HepG2 (cell line): Measurements from ENCODE around the gene SUSD4.

Experiments used
- NFIC ChIP-seq: IDR thresholded peaks from 2 replicates; pipeline ENCODE4 v1.6.1; 2012; ENCODE audit warnings: mild to moderate bottlenecking, low read length, inconsistent platforms
- POLR2A ChIP-seq, 2 experiments: IDR thresholded peaks; 2 replicates each; pipeline ENCODE4 v1.6.1; 2011; ENCODE audit warnings: low read depth in 2 of 2, low read length in 2 of 2, mild to moderate bottlenecking in 1 of 2, moderate library complexity in 1 of 2; ENCODE audit not compliant: insufficient read depth in 1 of 2
- ZFX ChIP-seq: sonication (generic); formaldehyde crosslinking; IDR thresholded peaks from 2 replicates; pipeline ENCODE4 v1.4.0; 2020; ENCODE audit warnings: mild to moderate bottlenecking, low read depth, missing genetic modification reagents, moderate library complexity
- TF ChIP-seq, protein P1 (sequence below): sonication (generic); formaldehyde crosslinking; IDR thresholded peaks from 2 replicates; pipeline ENCODE4 v1.4.0; 2020; ENCODE audit warnings: missing genetic modification reagents

DNA sequence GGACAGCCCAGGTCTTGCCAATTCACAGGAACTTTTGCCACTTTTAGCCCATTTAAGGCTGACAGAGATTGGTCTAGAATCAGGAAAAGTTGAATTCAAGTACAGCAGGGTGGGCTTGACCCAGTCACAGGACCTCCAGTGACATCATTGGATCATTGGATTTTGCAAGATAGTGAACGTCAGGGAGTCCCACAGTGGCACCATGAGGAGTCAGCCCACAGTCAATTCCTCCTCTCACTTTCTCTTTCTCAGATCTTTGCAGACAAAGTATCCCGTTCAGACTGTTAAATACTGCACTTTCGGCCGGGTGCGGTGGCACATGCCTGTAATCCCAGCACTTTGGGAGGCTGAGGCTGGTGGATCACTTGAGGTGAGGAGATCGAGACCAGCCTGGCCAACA, 163.1 kb downstream of the SUSD4 start:
- TF ChIP-seq NFIC, result no peak
- no peak for TF ChIP-seq POLR2A (IDR thresholded peaks at IDR 0.05; ENCODE audit: insufficient read depth in 1 of 2, low read depth in 2 of 2, low read length in 2 of 2)
- no peak for TF ChIP-seq ZFX (CRISPR knock-in tag)
- TF ChIP-seq, protein P1, sequence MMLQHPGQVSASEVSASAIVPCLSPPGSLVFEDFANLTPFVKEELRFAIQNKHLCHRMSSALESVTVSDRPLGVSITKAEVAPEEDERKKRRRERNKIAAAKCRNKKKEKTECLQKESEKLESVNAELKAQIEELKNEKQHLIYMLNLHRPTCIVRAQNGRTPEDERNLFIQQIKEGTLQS (CRISPR knock-in tag), result no peak
